Measurements from ENCODE around the gene ABCB11.
"Not testable (repeated sequence)": the region's sequence is repeated elsewhere in the genome, so short reads cannot be mapped to it uniquely, and the experiment has no call there.

Gene ABCB11

GRCh38 chr2:169031202-169031601, at the start of gene ABCB11:
Gene ABCB11, minus strand, starts transcription at chr2:169031324. Its CDS starts 13,199 bp downstream, at chr2:169018125.
- DNase-seq (ENCODE audit: low spot score): no peak

GRCh38 chr2:169080250-169081069, 49.3 kb upstream of the ABCB11 start:
- no peak for DNase-seq (ENCODE audit: low spot score)

- DNase-seq (ENCODE audit: low spot score): no peak
Measured at GRCh38 chr2:169077674-169078240, 46.6 kb upstream of the ABCB11 start.

GRCh38 chr2:169073963-169074751, 43.0 kb upstream of the ABCB11 start:
- no peak for DNase-seq (ENCODE audit: low spot score)

- no peak for DNase-seq (ENCODE audit: low spot score)
Measured at GRCh38 chr2:169073211-169073962, 42.3 kb upstream of the ABCB11 start.

GRCh38 chr2:169072163-169072925, 41.2 kb upstream of the ABCB11 start:
- no peak for DNase-seq (ENCODE audit: low spot score)

GRCh38 chr2:169071455-169071854, 40.3 kb upstream of the ABCB11 start:
- DNase-seq (ENCODE audit: low spot score): no peak

- no peak for DNase-seq (ENCODE audit: low spot score)
Measured at GRCh38 chr2:169069833-169070232, 38.7 kb upstream of the ABCB11 start.

GRCh38 chr2:169069341-169069740, 38.2 kb upstream of the ABCB11 start, which contains the start of gene DHRS9:
Gene DHRS9, plus strand, starts transcription at chr2:169069563. Its CDS starts 12,019 bp downstream, at chr2:169081582.
- DNase-seq (ENCODE audit: low spot score): no peak

- no peak for DNase-seq (ENCODE audit: low spot score)
Measured at GRCh38 chr2:169066897-169067296, 35.8 kb upstream of the ABCB11 start.

GRCh38 chr2:169065864-169066517, 34.9 kb upstream of the ABCB11 start:
- no peak for DNase-seq (ENCODE audit: low spot score)

- DNase-seq (ENCODE audit: low spot score): no peak
Measured at GRCh38 chr2:169065422-169065821, 34.3 kb upstream of the ABCB11 start.

GRCh38 chr2:169064199-169064598, 33.1 kb upstream of the ABCB11 start:
- DNase-seq (ENCODE audit: low spot score): not testable (repeated sequence)

- not testable (repeated sequence) for DNase-seq (ENCODE audit: low spot score)
Measured at GRCh38 chr2:169054575-169054974, 23.5 kb upstream of the ABCB11 start.

- no peak for DNase-seq (ENCODE audit: low spot score)
Measured at GRCh38 chr2:169050476-169051240, 19.5 kb upstream of the ABCB11 start.

GRCh38 chr2:169049142-169049541, 18.0 kb upstream of the ABCB11 start:
- no peak for DNase-seq (ENCODE audit: low spot score)

- no peak for DNase-seq (ENCODE audit: low spot score)
Measured at GRCh38 chr2:169047256-169048250, 16.4 kb upstream of the ABCB11 start.

GRCh38 chr2:169046440-169047151, 15.5 kb upstream of the ABCB11 start:
- no peak for DNase-seq (ENCODE audit: low spot score)
